Kidney glomerular epithelial cell (primary cell): Measurements from ENCODE around the gene CAMK2B.

Experiments used
- DNase-seq: peaks from one replicate; lab custom pipeline; 2025; lab: John Stamatoyannopoulos, UW

The CAMK2B gene

DNA sequence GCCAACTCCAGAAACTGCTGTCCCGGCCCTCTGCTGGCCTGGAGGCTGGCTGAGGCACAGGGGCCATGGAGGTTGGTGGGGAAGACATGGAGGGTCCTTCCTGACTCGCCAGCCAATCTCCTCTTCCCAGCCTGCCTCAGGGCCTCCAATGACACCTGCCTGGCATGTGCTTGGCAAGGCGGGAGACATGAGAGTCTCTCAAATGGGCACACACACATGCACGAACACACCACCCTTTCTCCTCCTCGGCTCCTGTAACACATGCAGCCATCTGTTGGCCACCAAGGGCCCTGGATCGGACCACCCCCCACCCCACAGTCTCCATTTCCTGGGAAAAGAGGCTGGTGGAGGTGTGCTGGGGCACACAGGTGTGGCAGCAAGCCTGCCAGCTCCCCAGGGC lies 68.2 kb downstream of the CAMK2B start:
- DNase-seq: no peak

GRCh38 chr7:44256459-44256858 lies 68.9 kb downstream of the CAMK2B start:
- DNase-seq: no peak

GRCh38 chr7:44251881-44252280 lies 73.5 kb downstream of the CAMK2B start:
- DNase-seq: no peak

GRCh38 chr7:44251269-44251668 lies 74.1 kb downstream of the CAMK2B start:
- DNase-seq: no peak

DNA sequence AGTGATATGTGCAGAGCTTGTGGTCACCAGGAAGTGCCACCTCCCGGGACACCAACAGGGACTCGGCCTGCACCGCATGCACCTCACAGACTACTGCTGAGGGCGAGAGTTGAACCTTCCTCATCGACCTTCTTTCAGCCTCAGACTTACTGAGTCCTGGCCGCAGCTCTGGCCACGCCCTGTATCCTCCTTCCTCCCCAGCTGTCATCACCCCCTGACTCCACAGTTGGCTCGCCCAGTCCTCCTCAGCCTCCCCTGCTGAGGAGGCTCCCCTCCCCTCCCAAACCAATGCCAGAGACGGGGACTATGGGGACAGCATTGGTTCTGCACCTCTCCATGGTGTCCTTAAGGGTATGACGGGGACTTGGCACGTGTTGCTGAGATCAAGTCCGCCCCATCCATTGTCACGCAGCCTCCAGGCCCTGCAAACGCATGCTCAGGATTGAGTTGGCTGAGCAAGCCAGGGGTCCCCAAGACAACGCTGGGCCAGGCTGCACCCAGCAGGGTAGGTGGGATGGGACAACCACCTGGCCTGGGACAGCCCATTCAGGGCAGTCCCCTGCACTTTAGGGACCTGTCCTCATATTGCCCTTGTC lies 75.7 kb downstream of the CAMK2B start:
- no peak for DNase-seq

- DNase-seq: no peak
Measured at GRCh38 chr7:44247868-44248651, 77.3 kb downstream of the CAMK2B start.

- DNase-seq: no peak
Measured at GRCh38 chr7:44246396-44247113, 78.8 kb downstream of the CAMK2B start.

- DNase-seq: no peak
Measured at GRCh38 chr7:44244282-44244681, 81.1 kb downstream of the CAMK2B start.

DNA sequence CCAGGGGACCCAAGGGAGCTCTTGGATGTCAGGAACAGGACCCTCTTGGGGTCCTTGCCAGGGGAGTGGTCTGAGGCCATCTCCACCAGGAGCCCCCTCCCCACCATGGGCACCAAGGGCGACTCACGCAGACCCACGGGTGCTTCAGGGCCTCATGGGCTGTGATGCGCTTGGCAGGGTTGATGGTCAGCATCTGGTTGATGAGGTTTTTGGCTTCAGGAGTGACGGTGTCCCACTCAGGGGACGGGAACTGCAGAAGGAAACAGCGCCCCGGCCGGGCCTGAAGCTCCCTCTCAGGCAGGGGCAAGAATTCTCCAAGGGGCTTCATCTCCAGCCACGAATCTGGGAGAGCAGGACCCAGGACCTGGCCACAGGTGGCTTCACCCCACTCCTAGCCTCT lies 83.3 kb downstream of the CAMK2B start:
- no peak for DNase-seq

GRCh38 chr7:44240983-44241510 lies 84.3 kb downstream of the CAMK2B start:
- peak; percentile 76 for DNase-seq

- no peak for DNase-seq
Measured at GRCh38 chr7:44240376-44240775, 85.0 kb downstream of the CAMK2B start.

- no peak for DNase-seq
Measured at GRCh38 chr7:44239361-44239760, 86.0 kb downstream of the CAMK2B start.

DNA sequence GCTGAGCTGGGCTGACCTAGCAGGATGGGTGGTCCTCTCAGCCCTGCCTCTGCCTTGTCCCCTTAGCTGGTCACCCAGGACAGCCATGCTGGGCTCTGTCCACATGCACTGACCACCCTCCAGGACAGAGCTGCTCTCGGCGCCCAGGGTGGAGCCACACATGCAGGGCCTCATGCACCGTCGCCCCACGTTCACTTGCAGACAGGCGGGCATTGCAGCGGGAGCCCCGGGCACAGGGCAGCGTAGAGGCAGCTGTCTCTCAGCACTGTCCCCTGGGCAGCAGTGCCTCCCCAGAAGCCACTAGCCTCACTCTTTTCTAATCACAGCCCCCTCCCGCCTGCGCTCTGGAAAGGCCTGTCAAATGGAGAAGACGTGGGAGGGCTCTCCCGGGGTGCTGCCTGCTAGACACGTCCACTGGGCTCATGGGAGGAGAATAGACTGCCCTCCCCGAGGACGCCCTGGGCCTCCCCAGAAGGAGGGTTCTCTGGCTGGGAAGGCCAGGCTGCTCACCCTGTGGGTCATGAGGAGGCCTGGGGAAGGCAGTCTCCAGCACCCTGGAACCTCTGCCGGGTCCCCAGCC lies 87.2 kb downstream of the CAMK2B start:
- no peak for DNase-seq

GRCh38 chr7:44237696-44238095 lies 87.7 kb downstream of the CAMK2B start:
- DNase-seq: no peak

DNA sequence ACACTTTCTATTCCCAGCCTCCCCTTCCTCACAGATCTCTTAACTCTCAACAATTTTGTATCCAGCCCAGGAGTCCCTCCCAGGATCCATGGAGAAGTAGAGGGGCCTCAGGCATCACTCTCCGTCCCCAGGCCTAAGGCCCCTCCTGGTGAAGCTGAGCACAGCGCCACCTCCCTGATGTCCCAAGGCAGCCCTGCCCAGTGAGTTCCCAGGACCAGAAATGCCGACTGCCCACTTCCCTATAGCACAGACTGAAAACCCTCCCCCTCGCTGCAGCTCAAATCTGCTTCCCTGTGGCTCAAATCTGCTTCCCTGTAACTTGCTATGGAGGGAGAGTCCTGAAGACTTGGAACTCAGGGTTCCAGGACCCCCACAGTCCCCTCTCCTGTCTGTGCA lies 89.1 kb downstream of the CAMK2B start:
- DNase-seq: no peak

GRCh38 chr7:44235582-44236332 lies 89.6 kb downstream of the CAMK2B start:
- DNase-seq: no peak

GRCh38 chr7:44235066-44235465 lies 90.3 kb downstream of the CAMK2B start:
- DNase-seq: no peak

GRCh38 chr7:44232901-44233715 lies 92.3 kb downstream of the CAMK2B start:
- DNase-seq: no peak

DNA sequence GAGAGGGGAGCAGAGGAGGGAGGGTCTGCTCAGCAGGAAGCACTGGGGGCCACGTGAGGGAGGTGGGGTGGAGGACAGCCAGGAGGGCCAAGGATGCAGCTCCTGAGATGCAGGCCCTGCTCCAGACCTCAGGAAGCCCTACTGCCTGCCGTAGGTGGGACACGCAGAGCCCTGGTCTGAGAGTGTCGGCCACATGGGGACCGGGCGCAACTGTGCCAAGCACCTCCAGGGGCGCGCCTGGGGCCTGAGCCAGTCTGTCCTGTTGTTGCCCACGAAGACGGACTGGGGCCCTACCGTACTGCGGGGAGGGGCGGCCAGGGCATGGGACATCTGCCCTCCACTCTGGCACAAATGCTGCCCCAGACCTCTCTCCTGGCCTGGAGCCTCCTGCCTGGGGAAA lies 93.0 kb downstream of the CAMK2B start:
- DNase-seq: no peak

DNA sequence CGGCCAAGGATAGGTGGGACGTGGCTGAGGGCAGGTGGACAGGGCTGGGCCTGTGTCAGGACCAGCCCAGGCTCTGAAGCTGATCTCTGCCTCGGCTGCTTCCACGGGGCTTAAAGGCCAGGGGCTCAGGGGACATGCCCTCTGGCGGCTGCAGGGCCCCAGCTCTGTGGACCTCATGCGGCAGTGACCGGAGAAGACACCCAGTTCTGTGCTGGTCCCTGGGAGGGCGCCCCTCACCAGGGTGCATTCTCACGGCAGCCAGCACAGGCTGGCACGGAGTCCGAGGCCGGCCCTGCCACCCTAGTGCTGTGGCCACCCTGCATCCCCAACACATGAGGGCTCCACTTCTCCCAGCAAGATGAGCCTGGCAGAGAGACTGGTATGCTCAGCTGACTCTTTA lies 94.3 kb downstream of the CAMK2B start:
- no peak for DNase-seq

DNA sequence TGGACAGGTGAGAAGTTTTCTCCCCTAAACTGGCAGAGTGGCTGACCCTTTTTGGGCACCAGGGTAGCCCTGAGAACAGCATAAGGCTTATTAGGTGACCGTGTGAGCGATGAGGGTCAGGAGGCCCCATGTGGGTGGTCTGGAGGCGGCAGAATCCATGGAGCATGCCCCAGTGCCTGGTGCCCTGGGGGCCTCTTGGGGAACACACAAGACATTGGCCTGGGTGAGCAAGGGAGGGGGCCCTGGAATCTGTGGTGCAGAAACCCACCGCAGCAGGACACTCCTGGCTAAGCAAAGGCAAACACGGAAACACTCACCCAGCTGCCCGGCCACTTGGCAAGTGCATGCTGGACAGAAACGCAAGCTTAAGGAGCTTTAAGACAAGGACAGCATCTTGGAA lies 95.1 kb downstream of the CAMK2B start:
- no peak for DNase-seq
